Measurements from ENCODE around the gene EXOSC7. TPM values are rescaled to one million over a fixed set of nuclear protein-coding genes. Genes with fewer than 3 reads are reported as not detected.
A peak's percentile ranks its signal among the peaks of the same experiment; 100 is the strongest.

EXOSC7 gene
- total and polyA plus RNA-seq, 2 of the 4 experiments (the other 2 are of a cell fraction), result 61.6 to 62.2 TPM

- Histone ChIP-seq H3K18ac (ENCODE audit: low read depth, low read length) (peak within 1 kb of the TSS; percentile 18; the same call in 1 of the 2 replicates), H4K8ac (ENCODE audit: low read depth in 2 of 2, low read length in 2 of 2) (peak within 1 kb of the TSS in 1 of 2 experiments; percentile 12; a peak in 1 of 4 replicates), H4K20me1 (ENCODE audit: insufficient read depth, low read length) (no peaks in the 10 kb centered on the region), H2AFZ (replicated peaks; ENCODE audit: low read length, poor library complexity) (peak within 1 kb of the TSS; percentile 60), H3K27ac (ENCODE audit: insufficient read depth, low read length) (no peak within 1 kb of the TSS), H3K4ac (ENCODE audit: low read depth, low read length) (peak within 1 kb of the TSS; percentile 65), H2AK9ac (replicated peaks; ENCODE audit: low read depth, low read length, poor library complexity) (peak within 1 kb of the TSS; percentile 59), H3K79me1 (ENCODE audit: low read depth in 1 of 2, low read length in 2 of 2) (no peaks in the 10 kb centered on the region), H2BK5ac (ENCODE audit: low read depth, low read length, poor library complexity, severe bottlenecking) (no peak within 1 kb of the TSS), H4K91ac (ENCODE audit: insufficient read depth, low read depth, low read length) (peak within 1 kb of the TSS; percentile 70), H3K4me3 (ENCODE audit: insufficient read depth, low read depth, low read length) (no peak within 1 kb of the TSS), H3K4me2 (ENCODE audit: low read depth, low read length) (peak within 1 kb of the TSS; percentile 25; the same call in 1 of the 2 replicates), H2AK5ac (ENCODE audit: low read depth, low read length) (peak within 1 kb of the TSS; percentile 49), H3K9ac (ENCODE audit: low read depth, low read length) (no peak within 1 kb of the TSS), H3K56ac (ENCODE audit: extremely low read depth, insufficient read depth, low read length) (no peak within 1 kb of the TSS), H3K9me1 (ENCODE audit: insufficient read depth, low read length) (peaks cover 11% of the 10 kb centered on the region), H3K9me3 (ENCODE audit: control insufficient read depth, insufficient read depth, low read length) (no peaks in the 10 kb centered on the region), H2BK20ac (ENCODE audit: low read depth, low read length) (peak within 1 kb of the TSS; percentile 48), H3K14ac (replicated peaks; ENCODE audit: low read depth, low read length) (peak within 1 kb of the TSS; percentile 23; the same call in 1 of the 2 replicates), H4K5ac (ENCODE audit: low read depth, low read length) (no peak within 1 kb of the TSS), H2BK15ac (ENCODE audit: low read depth, low read length) (peak within 1 kb of the TSS; percentile 20; the same call in 1 of the 3 replicates), H3K4me1 (ENCODE audit: control insufficient read depth, insufficient read depth, low read length) (peaks cover 12% of the 10 kb centered on the region), H3K23ac (ENCODE audit: low read depth, low read length) (peak within 1 kb of the TSS; percentile 62; the same call in 1 of the 2 replicates), H3K36me3 (ENCODE audit: control insufficient read depth, insufficient read depth, low read length) (no peaks in the 10 kb centered on the region), H3K27me3 (ENCODE audit: control insufficient read depth, insufficient read depth, low read length) (no peaks in the 10 kb centered on the region), H2BK120ac (ENCODE audit: low read depth, low read length) (peak within 1 kb of the TSS; percentile 38)
- no TSS peak for BruUV-seq (replicated peaks)
- 10% methylated on average over 2 of the region's 13 CpGs; no CpG with 5 or more reads in 1 of the 2 experiments for WGBS, 2 experiments (ENCODE audit: extremely low coverage in 2 of 2, insufficient read length in 1 of 2)
- ChIA-PET CTCF (interaction anchor here (0.5 to 1.4 kb wide), 2 partner anchors 14 to 791 kb away, joined by 3 to 4 read pairs; no protein-coding TSS in a partner anchor), POLR2A (ENCODE audit: unreplicated experiment) (no interaction called here)
- in situ Hi-C loops (cut with MboI; ENCODE audit: low sequenced_read_pairs) (loop anchor here (25.0 kb wide), 1 partner anchor 1061 kb away; no protein-coding TSS in a partner anchor), intact Hi-C loops (cut with micrococcal nuclease) (no loop called here), dilution Hi-C loops (cut with HindIII; ENCODE audit: low sequenced_read_pairs, unreplicated experiment) (loop anchor here (25.0 kb wide), 1 partner anchor 486 kb away; no protein-coding TSS in a partner anchor)
- ATAC-seq (ENCODE audit: low read depth), result peak; percentile 67
- TF ChIP-seq CHD1 (IDR thresholded peaks at IDR 0.05; ENCODE audit: low read depth, low read length) (no peak), RCOR1 (IDR thresholded peaks at IDR 0.05; ENCODE audit: insufficient replicate concordance, low read length) (no peak), MAZ (IDR thresholded peaks at IDR 0.05; ENCODE audit: borderline replicate concordance, low read depth, low read length) (no peak), RFX5 (IDR thresholded peaks at IDR 0.05; ENCODE audit: low read depth, low read length) (no peak)
- peak; percentile 78 for DNase-seq
Observed at GRCh38 chr3:45026038-45026437, 50.0 kb downstream of the EXOSC7 start, which contains the start of gene CLEC3B. TSS of gene CLEC3B (plus strand) at chr3:45026303. CDS start at chr3:45026363, 60 bp downstream.

All from IMR-90 (cell line).